ENCODE results near the gene RNF220.
A peak's percentile ranks its signal among the peaks of the same experiment; 100 is the strongest.

RNF220 gene

DNA sequence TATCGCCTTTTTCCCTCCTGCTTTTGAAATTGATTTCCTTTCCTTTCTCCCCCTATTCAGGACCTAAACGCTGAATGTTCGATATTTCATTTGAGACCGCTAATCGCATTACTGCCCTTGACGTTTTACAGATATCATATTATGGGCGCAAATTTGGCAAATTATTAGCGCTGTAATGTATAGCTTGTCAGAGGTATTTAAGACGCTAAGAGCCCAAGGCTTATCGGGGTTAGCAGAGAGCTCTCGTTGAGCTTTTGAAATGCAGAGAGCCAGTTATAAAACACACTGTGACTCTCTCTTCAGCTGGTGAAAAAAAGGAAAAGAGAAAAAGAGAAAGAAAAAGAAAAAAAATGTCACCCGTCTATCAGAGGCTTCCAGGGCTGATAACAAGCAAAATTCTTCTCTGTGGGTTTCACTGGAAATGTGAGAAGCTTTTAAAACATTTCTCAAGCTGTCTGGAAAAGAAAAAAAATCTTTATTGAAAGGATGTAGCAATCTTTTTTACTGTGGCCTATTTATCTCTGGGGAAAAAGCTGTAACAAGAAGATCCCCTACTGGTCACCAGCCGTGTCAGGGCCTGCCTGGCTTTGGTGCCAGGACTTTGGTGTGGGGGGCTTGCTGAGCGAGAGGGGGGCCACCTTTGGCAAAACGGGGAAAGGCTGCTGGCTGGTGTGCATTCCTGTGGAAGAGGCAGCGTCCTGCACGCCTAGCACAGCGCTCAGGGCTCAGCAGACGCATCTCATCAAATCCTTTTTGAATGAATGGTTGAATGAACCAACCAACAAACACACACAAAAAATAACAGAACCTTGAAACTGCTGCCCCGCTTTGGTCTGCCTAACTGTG lies 119.8 kb downstream of the RNF220 start:
- peak in 1 of 3 experiments; percentile 58 for DNase-seq

DNA sequence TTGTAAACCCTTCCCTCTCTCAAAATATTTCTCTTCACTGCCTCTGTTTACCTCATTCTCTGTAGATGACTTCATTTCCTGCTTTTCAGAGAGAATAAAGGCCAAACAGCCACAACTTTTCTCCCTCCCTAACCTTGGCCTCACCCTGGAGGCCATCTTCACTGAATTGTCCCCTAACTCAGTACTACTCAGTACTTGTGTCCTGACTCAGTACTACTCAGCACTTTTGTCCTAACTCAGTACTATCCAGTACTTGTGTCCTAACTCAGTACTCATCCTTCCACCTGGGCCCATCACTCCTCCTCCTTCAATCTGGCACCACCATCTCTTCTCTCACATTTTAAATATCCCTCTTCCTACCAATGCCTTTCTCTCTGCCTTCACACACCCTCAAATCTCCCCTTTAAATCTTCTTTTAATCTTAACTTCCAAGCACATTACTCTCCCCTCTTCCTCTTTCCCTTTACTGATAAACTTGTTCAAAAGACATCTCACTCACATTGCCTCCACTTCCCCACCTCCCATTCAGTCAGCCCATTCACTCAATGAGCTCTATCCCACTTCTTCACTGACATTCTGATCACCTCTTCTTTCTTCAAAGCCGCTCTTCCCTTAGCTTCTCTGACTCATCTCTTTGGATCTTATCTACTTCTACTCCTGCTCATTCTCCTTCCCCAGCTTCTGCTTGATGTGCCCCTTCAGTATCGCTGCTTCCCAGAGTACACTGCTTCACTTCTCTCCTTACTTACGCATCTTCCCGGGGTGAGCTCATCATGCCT lies 121.4 kb downstream of the RNF220 start:
- DNase-seq, result no peak

DNA sequence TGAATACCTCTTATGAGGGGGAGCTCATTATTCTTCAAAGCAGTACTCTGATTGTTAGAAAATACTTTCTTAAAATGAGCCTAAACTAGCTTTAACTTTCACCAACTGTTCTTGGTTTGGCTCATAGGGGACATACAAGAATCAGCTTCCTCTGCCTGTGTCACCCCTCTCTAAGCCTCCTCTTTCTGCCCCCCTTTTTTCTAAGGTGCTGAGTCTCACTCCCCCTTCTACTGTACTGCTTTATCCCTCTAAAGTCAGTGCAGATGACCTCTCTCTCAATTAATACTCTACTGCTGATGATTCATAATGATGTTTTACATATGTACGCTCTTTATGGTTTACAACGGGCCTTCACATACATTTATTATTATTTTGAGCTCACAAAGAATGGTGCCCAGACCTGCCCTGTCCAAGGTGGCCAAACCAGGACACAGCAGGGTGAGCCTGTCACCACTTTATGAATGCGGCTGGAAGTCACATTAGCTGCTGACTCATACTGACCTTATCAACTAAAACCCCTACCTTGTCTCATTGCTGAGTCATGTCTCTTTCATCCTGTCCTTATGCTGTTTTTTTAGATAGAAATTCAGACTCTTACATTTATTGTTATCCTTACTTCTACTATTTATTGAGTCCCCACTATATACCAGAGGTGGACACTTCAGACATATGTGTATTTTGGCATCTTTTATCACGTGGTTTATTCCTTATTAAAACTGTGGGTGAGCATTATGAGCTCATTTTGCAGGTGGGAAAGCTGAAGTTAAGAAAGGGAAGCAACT lies 126.9 kb downstream of the RNF220 start:
- DNase-seq, result peak in 1 of 3 experiments; percentile 22

DNA sequence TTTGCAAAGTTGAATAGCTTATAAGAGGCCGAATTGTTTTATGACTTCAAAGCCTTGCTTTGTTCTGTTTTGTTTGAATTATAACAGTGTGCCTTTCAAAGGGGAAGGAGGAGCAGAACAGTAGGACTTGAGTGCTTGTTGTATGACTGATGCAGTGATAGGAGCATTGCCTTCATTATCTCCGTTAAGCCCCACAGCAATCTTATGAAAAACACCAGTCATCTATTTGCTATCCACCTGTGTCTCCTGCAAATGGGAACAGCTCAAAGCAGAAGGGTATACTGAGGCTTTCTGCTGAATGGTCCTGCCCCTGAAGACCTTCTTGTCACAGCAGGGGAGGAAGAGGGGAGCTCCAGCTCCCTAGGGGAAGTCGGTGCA lies 127.5 kb downstream of the RNF220 start:
- DNase-seq, result no peak

GRCh38 chr1:44534771-44535170 lies 129.7 kb downstream of the RNF220 start:
- DNase-seq, result no peak

GRCh38 chr1:44536357-44537209 lies 131.5 kb downstream of the RNF220 start:
- peak; percentile 31 to 68 (median 32) for DNase-seq

- no peak for DNase-seq
Measured at GRCh38 chr1:44537538-44537937, 132.5 kb downstream of the RNF220 start.

DNA sequence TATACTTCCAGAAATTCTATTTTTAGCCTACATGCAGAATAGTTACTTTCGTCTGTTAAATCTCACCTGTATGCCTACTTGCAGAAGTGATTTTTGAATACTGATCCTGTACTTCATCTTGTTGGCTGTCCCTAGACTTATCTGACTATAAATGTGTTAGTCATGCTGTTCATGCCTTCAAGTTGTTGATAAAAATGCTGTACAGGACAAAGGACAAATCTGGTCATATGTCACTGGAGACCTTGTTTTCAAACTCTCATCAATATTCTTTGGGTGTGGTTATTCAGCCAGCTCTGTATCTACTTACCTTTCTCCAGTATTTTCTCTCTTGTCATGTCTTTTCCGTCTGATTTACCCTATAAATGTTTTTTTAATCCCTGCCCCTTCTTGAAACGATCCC lies 132.9 kb downstream of the RNF220 start:
- DNase-seq, result no peak

GRCh38 chr1:44539991-44540730 lies 135.1 kb downstream of the RNF220 start:
- DNase-seq, result peak in 1 of 3 experiments; percentile 17

DNA sequence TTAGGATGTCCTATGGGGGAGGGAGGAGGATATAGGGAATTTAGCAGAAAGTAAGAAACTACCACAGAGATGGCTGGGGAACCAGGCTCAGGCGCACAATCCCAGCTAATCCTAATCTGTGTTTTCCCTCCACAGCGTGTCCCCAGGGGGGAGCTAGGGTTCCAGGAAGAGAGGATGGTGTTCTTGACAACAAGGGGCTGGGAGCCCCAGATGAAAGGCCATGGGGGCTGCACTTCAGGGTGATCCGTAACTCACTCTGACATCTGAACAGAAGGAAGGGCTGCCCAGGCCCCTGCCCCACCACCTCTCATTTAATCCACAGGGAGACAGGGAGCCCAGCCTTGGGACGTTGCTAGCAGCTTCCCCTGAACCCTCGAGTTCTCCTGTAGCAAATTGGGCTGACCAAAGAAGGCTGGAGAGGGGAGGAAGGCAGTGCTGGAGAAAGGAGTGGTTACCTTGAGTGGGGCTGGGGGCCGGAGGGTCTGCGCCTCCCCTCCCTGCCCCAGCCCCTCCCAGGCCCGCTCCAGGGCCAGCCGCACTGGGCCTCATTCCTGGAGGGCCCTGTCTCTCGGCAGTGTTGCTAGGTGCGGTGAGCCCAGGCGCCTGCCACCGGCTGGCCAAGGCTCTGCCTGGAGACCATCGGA lies 137.5 kb downstream of the RNF220 start:
- DNase-seq, result peak in 1 of 3 experiments; percentile 73

GRCh38 chr1:44543064-44543744 lies 138.1 kb downstream of the RNF220 start:
- DNase-seq, result peak in 2 of 3 experiments; percentile 90 to 98

DNA sequence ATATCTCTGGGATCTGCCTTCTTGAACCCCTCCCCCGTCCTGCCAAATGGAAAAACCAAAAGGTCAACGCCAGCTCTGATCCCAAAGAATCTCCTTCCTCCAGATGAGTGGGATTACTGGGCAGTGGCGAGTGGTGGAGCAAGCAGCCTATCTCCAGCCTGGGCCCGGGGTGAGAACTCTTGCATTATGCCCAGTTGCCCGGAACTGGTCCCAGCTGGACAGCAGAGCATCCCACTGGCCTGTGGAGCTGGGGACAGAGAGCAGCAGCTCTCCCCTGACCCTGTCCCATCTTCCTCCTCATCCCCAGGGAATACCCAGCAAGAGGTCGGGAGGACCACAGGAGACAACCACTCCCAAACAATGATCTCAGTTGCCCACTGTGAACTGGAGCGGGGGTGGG lies 138.7 kb downstream of the RNF220 start:
- no peak for DNase-seq

GRCh38 chr1:44544960-44545359 lies 139.9 kb downstream of the RNF220 start:
- no peak for DNase-seq

- DNase-seq, result no peak
Measured at GRCh38 chr1:44545961-44546360, 140.9 kb downstream of the RNF220 start.

- no peak for DNase-seq
Measured at GRCh38 chr1:44546403-44547053, 141.5 kb downstream of the RNF220 start.

DNA sequence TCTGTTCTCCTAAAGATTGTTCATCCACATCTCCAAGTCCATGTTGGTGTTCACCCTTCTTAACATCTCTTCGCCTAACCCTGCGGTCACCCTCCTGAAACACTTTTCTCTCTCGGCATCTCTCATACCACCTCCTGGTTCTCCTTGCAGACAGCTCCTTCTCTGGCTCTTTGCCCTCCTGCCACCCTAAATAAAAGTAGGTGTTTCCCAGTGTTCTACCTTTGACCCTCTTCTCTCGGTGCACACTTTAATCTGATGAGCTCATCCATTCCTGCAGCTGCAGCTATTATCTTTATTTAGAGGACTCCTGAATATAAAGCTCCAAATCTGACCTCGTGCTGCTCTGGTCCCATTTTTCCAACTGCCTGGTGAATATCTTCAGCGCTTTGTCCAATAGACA lies 142.3 kb downstream of the RNF220 start:
- no peak for DNase-seq

GRCh38 chr1:44547837-44548236 lies 142.8 kb downstream of the RNF220 start:
- DNase-seq, result no peak

- peak in 2 of 3 experiments; percentile 52 to 77 for DNase-seq
Measured at GRCh38 chr1:44549510-44549909, 144.5 kb downstream of the RNF220 start.

DNA sequence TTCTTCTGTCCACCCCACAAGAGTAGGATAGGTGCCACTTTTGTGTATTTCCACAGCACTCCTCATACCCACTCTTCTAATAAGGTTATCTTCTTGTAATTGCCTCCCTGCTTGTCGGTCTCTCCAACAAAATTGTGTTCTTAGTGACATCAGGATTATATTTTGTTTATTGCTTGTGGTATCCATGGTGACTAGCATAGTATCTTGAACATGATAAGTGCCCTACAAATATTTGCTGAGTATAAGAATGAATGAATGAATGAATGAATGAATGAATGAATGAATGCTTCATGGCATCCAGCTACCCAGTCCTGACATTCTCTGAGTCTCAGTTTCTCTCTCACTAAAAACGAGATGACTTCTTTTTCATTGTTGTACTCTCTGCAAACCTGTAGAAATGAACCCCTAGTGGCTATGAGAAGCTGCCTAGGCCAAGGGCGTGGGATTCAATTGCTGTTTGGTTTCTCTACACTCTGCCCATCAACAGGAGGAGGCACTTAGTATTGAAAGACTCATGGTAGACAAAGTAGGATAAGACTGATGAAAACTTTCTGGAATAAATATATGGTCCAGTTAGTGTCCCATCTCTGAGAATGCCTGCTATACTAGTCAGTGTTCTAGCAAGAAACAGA lies 148.2 kb downstream of the RNF220 start:
- peak in 1 of 3 experiments; percentile 18 for DNase-seq

Data from NCI-H1417 (cell line).